ENCODE measurements around the gene MTCL3.
A peak's percentile ranks its signal among the peaks of the same experiment; 100 is the strongest.

The MTCL3 gene

GRCh38 chr6:127510876-127511275, 8.3 kb downstream of the MTCL3 start:
- no peaks in the 10 kb centered on the region for H3K9me3 Mint-ChIP-seq
- peaks cover 23% of the 10 kb centered on the region for H3K4me1 Mint-ChIP-seq (ENCODE audit: low read depth)
- intact Hi-C loops (cut with micrococcal nuclease), result loop anchor here (10.0 kb wide), 1 partner anchor 1716 kb away; the partner anchor contains the start of gene NCOA7
- no peak overlapping the region for H3K27ac Mint-ChIP-seq
- no peak for DNase-seq (ENCODE audit: low spot score)
- H3K27me3 Mint-ChIP-seq (ENCODE audit: insufficient read depth), result no peaks in the 10 kb centered on the region
- peaks cover 25% of the 10 kb centered on the region for H3K36me3 Mint-ChIP-seq (ENCODE audit: low read depth)
- H3K4me3 Mint-ChIP-seq, result no peak overlapping the region

- H3K27ac Mint-ChIP-seq, result no peak overlapping the region
- no peaks in the 10 kb centered on the region for H3K27me3 Mint-ChIP-seq (ENCODE audit: insufficient read depth)
- no peak overlapping the region for H3K4me3 Mint-ChIP-seq
- H3K9me3 Mint-ChIP-seq, result no peaks in the 10 kb centered on the region
- DNase-seq (ENCODE audit: low spot score), result no peak
- H3K4me1 Mint-ChIP-seq (ENCODE audit: low read depth), result peaks cover 15% of the 10 kb centered on the region
- peaks cover 23% of the 10 kb centered on the region for H3K36me3 Mint-ChIP-seq (ENCODE audit: low read depth)
- intact Hi-C loops (cut with micrococcal nuclease), result no loop called here
These were observed 12.2 kb downstream of the MTCL3 start for GRCh38 chr6:127506894-127507293.

GRCh38 chr6:127503022-127503421, 16.1 kb downstream of the MTCL3 start:
- no peak for DNase-seq (ENCODE audit: low spot score)
- Mint-ChIP-seq H3K9me3 (no peaks in the 10 kb centered on the region), H3K27me3 (ENCODE audit: insufficient read depth) (no peaks in the 10 kb centered on the region), H3K4me1 (ENCODE audit: low read depth) (peaks cover 15% of the 10 kb centered on the region), H3K36me3 (ENCODE audit: low read depth) (peaks cover 20% of the 10 kb centered on the region), H3K4me3 (no peak overlapping the region), H3K27ac (no peak overlapping the region)
- intact Hi-C loops (cut with micrococcal nuclease), result no loop called here

GRCh38 chr6:127497410-127497809, 21.7 kb downstream of the MTCL3 start:
- Mint-ChIP-seq H3K36me3 (ENCODE audit: low read depth) (peaks cover 19% of the 10 kb centered on the region), H3K4me1 (ENCODE audit: low read depth) (peaks cover 9% of the 10 kb centered on the region), H3K27ac (no peak overlapping the region), H3K4me3 (no peak overlapping the region), H3K9me3 (no peaks in the 10 kb centered on the region), H3K27me3 (ENCODE audit: insufficient read depth) (peaks cover 2% of the 10 kb centered on the region)
- no peak for DNase-seq (ENCODE audit: low spot score)
- intact Hi-C loops (cut with micrococcal nuclease), result no loop called here

- Mint-ChIP-seq H3K4me3 (no peak overlapping the region), H3K9me3 (peaks cover 6% of the 10 kb centered on the region), H3K36me3 (ENCODE audit: low read depth) (peaks cover 25% of the 10 kb centered on the region), H3K27ac (no peak overlapping the region), H3K4me1 (ENCODE audit: low read depth) (peaks cover 14% of the 10 kb centered on the region), H3K27me3 (ENCODE audit: insufficient read depth) (peaks cover 2% of the 10 kb centered on the region)
- intact Hi-C loops (cut with micrococcal nuclease), result no loop called here
- no peak for DNase-seq (ENCODE audit: low spot score)
These were observed 22.7 kb downstream of the MTCL3 start for GRCh38 chr6:127496471-127496870.

- Mint-ChIP-seq H3K36me3 (ENCODE audit: low read depth) (peaks cover 38% of the 10 kb centered on the region), H3K27ac (peak overlapping the region; percentile 10), H3K9me3 (peaks cover 8% of the 10 kb centered on the region), H3K4me3 (no peak overlapping the region), H3K4me1 (ENCODE audit: low read depth) (peaks cover 19% of the 10 kb centered on the region), H3K27me3 (ENCODE audit: insufficient read depth) (peaks cover 2% of the 10 kb centered on the region)
- no peak for DNase-seq (ENCODE audit: low spot score)
- intact Hi-C loops (cut with micrococcal nuclease), result no loop called here
These were observed 24.8 kb downstream of the MTCL3 start for GRCh38 chr6:127494240-127494767.

- DNase-seq (ENCODE audit: low spot score), result no peak
- H3K4me1 Mint-ChIP-seq (ENCODE audit: low read depth), result peaks cover 55% of the 10 kb centered on the region
- H3K36me3 Mint-ChIP-seq (ENCODE audit: low read depth), result peaks cover 42% of the 10 kb centered on the region
- H3K27ac Mint-ChIP-seq, result no peak overlapping the region
- peaks cover 15% of the 10 kb centered on the region for H3K9me3 Mint-ChIP-seq
- H3K27me3 Mint-ChIP-seq (ENCODE audit: insufficient read depth), result no peaks in the 10 kb centered on the region
- H3K4me3 Mint-ChIP-seq, result no peak overlapping the region
- intact Hi-C loops (cut with micrococcal nuclease), result loop anchor here (10.0 kb wide), 2 partner anchors 406 to 1574 kb away; no protein-coding TSS in a partner anchor
These were observed 29.9 kb downstream of the MTCL3 start for GRCh38 chr6:127489248-127489647.

GRCh38 chr6:127486934-127487333, 32.2 kb downstream of the MTCL3 start:
- Mint-ChIP-seq H3K4me1 (ENCODE audit: low read depth) (peaks cover 66% of the 10 kb centered on the region), H3K36me3 (ENCODE audit: low read depth) (peaks cover 43% of the 10 kb centered on the region), H3K9me3 (peaks cover 12% of the 10 kb centered on the region), H3K27ac (no peak overlapping the region), H3K4me3 (no peak overlapping the region), H3K27me3 (ENCODE audit: insufficient read depth) (no peaks in the 10 kb centered on the region)
- intact Hi-C loops (cut with micrococcal nuclease), result loop anchor here (10.0 kb wide), 2 partner anchors 408 to 1572 kb away; no protein-coding TSS in a partner anchor
- DNase-seq (ENCODE audit: low spot score), result no peak

- intact Hi-C loops (cut with micrococcal nuclease), result loop anchor here (1.0 to 10.0 kb wide), 11 partner anchors 20 to 1570 kb away; partner anchors contain the start of genes ECHDC1 and RNF146
- peaks cover 34% of the 10 kb centered on the region for H3K36me3 Mint-ChIP-seq (ENCODE audit: low read depth)
- peak overlapping the region; percentile 68 for H3K27ac Mint-ChIP-seq
- H3K27me3 Mint-ChIP-seq (ENCODE audit: insufficient read depth), result no peaks in the 10 kb centered on the region
- H3K9me3 Mint-ChIP-seq, result peaks cover 7% of the 10 kb centered on the region
- DNase-seq (ENCODE audit: low spot score), result peak; percentile 14
- peaks cover 68% of the 10 kb centered on the region for H3K4me1 Mint-ChIP-seq (ENCODE audit: low read depth)
- peak overlapping the region; percentile 73 for H3K4me3 Mint-ChIP-seq
These were observed 34.8 kb downstream of the MTCL3 start for GRCh38 chr6:127484212-127484863.

- no peak for DNase-seq (ENCODE audit: low spot score)
- intact Hi-C loops (cut with micrococcal nuclease), result loop anchor here (1.0 to 10.0 kb wide), 11 partner anchors 19 to 1569 kb away; partner anchors contain the start of genes ECHDC1 and RNF146
- peaks cover 7% of the 10 kb centered on the region for H3K9me3 Mint-ChIP-seq
- H3K27ac Mint-ChIP-seq, result peak overlapping the region; percentile 68
- peaks cover 65% of the 10 kb centered on the region for H3K4me1 Mint-ChIP-seq (ENCODE audit: low read depth)
- peaks cover 31% of the 10 kb centered on the region for H3K36me3 Mint-ChIP-seq (ENCODE audit: low read depth)
- H3K27me3 Mint-ChIP-seq (ENCODE audit: insufficient read depth), result no peaks in the 10 kb centered on the region
- peak overlapping the region; percentile 73 for H3K4me3 Mint-ChIP-seq
These were observed 35.6 kb downstream of the MTCL3 start for GRCh38 chr6:127483399-127484055.

- Mint-ChIP-seq H3K9me3 (peaks cover 7% of the 10 kb centered on the region), H3K4me1 (ENCODE audit: low read depth) (peaks cover 54% of the 10 kb centered on the region), H3K4me3 (no peak overlapping the region), H3K36me3 (ENCODE audit: low read depth) (peaks cover 36% of the 10 kb centered on the region), H3K27ac (no peak overlapping the region), H3K27me3 (ENCODE audit: insufficient read depth) (no peaks in the 10 kb centered on the region)
- DNase-seq (ENCODE audit: low spot score), result no peak
- intact Hi-C loops (cut with micrococcal nuclease), result loop anchor here (10.0 kb wide), 2 partner anchors 412 to 1568 kb away; no protein-coding TSS in a partner anchor
These were observed 36.8 kb downstream of the MTCL3 start for GRCh38 chr6:127482325-127482724.

- Mint-ChIP-seq H3K4me3 (no peak overlapping the region), H3K36me3 (ENCODE audit: low read depth) (peaks cover 38% of the 10 kb centered on the region)
- intact Hi-C loops (cut with micrococcal nuclease), result loop anchor here (10.0 kb wide), 2 partner anchors 413 to 1567 kb away; no protein-coding TSS in a partner anchor
These were observed 37.5 kb downstream of the MTCL3 start for GRCh38 chr6:127481628-127482027.

GRCh38 chr6:127481111-127481510, 38.0 kb downstream of the MTCL3 start:
- Mint-ChIP-seq H3K27me3 (ENCODE audit: insufficient read depth) (peaks cover 2% of the 10 kb centered on the region), H3K9me3 (peaks cover 7% of the 10 kb centered on the region), H3K36me3 (ENCODE audit: low read depth) (peaks cover 42% of the 10 kb centered on the region), H3K4me3 (no peak overlapping the region), H3K27ac (no peak overlapping the region), H3K4me1 (ENCODE audit: low read depth) (peaks cover 46% of the 10 kb centered on the region)
- DNase-seq (ENCODE audit: low spot score), result no peak
- intact Hi-C loops (cut with micrococcal nuclease), result loop anchor here (10.0 kb wide), 2 partner anchors 414 to 1566 kb away; no protein-coding TSS in a partner anchor

More at GRCh38 chr6:127481628-127482027, 37.5 kb downstream of the MTCL3 start:
- Mint-ChIP-seq H3K27ac (no peak overlapping the region), H3K4me1 (ENCODE audit: low read depth) (peaks cover 49% of the 10 kb centered on the region), H3K9me3 (peaks cover 7% of the 10 kb centered on the region), H3K27me3 (ENCODE audit: insufficient read depth) (peaks cover 2% of the 10 kb centered on the region)
- no peak for DNase-seq (ENCODE audit: low spot score)
